ENCODE measurements around the gene EGFLAM.

EGFLAM gene

DNA sequence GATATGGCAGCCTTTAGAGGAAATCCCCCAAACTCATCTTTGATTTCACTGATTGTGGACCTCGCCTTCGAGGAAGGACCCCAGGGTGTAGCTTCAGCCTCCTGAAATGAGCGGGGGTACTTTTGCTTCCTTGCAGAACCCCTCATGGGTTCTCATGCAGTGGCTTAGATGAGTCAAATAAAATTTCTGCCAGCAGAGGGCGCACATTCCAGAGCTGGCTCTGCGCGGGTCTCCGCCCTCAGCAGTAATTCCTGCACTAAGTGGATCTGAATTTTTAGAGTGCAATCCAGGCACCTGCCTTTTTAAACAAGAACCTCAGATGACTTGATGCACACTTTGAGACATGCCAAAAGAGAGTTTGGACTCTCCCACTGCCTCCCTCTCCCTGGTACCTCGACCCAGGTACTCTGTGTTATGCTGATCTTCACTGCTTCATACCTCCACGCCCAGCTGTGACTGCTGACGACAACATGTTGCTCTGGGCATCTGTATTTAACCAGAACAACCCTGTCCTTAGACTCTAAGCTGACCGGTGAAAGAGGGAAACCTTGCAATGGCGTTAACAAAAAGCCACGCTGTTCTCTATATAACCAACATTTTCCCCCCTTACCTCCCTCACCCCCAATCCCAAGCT lies 7.3 kb downstream of the EGFLAM start:
- DNase-seq (ENCODE audit: low read depth in 2 of 3, low spot score in 2 of 3), result peak in 2 of 3 experiments; percentile 10 to 49

DNA sequence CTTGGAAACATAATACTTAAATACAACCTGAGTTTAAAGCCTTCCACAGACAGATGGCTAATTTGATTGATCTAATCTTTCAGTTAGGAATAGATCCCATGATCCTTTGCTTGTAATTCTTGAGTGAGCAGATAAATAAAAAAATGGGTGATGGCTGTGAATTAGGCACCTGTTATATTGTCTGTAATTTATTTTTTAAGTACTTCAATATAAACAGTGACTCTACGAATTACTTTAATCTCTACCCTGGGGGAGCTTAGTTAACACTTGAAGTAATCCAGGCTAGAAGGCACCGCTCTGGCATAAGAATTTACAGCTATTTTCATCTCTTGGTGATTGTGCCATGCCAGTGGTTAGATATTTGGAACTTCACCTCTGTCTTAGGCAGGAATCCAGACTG lies 9.0 kb downstream of the EGFLAM start:
- no peak for DNase-seq (ENCODE audit: low read depth in 2 of 3, low spot score in 2 of 3)

DNA sequence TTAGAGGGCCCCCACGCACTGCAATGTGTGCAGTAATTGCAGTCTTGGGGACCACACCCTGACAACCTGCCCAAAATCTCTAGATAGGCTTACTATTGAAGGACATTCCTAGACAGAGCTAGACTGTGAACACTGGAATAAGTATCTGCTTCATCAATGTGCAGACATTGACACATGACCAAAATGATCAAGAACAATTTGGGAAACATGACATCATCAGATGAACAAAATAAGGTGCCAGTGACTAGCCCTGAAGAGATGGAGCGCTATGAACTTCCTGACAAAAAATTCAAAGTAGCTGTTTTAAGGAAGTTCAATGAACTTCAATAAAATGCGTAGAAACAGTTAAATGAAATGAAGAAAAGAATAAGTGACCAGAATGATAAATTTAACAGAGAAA lies 15.3 kb downstream of the EGFLAM start:
- no peak for DNase-seq (ENCODE audit: low read depth in 2 of 3, low spot score in 2 of 3)

DNA sequence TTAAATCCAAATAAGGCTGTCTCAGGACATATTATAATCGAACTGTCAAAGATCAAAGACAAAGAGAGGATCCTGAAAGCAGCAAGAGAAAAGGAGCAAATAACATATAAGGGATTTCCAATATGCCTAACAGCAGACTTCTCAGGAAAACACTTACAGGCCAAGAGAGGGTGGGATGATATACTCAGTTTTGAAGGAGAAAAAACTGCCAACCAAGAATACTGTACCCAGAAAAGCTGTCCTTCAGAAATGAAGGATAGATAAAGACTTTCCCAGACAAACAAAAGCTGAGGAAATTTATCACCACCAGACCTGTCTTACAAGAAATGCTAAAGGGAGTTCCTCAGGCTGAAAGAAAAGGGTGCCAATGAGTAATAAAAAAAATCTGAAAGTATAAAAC lies 16.0 kb downstream of the EGFLAM start:
- no peak for DNase-seq (ENCODE audit: low read depth in 2 of 3, low spot score in 2 of 3)

DNA sequence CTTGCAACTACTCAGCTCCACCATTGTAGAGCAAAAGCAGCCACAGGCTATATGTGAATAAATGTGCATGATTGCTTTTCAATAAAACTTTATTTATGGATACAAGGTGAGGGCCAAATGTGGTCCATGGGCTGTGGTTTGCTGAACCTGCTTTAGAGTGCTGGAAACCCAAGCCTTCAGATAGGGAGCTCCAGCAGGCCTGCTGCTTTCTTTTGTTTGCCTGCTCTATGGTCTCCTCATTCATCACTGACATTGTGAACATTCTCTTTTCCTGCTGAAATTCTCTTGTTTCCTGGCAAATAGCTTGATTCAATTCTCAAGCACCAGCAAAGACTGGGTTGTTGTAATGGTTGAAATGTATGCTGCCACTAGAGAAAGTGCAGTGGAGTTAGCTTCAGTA lies 26.0 kb downstream of the EGFLAM start:
- DNase-seq (ENCODE audit: low read depth in 2 of 3, low spot score in 2 of 3), result no peak

DNA sequence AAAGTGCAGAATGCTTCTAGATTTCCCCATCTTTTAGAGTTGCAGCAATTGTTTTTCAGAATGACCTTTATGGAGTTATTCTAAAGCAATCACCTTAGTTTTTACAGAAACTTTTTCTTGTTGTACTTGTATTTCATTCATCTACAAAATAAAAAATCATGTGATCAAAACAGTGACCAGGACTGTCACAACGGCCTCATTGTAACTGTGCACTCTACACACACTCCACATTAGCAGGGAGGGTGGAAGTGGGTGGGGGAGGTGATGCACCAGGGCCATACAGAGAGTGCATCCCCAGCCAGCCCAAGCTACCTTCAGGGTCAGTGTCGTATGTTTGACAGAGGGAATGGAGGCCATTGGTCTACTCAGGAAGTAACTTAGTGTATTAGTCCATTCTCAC lies 26.9 kb downstream of the EGFLAM start:
- no peak for DNase-seq (ENCODE audit: low read depth in 2 of 3, low spot score in 2 of 3)

DNA sequence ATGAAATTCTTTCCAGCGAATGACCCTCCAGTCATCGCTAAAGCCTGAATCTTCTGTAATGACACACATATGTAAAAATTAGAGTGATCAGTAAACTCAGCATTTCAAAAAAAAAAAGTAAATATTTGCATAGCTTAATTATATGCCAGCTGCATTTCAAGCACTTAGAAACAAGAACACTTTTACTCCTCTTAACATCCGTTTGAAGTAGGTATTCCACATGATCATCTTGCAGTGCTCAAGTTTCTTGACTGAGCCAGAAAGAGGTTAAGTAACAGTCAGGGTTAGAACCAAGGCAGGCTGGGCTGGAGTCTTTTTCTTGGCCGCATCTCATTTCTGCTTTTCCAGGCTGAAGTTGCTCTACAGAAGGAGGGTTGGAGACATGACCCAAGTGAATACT lies 27.6 kb downstream of the EGFLAM start:
- DNase-seq (ENCODE audit: low read depth in 2 of 3, low spot score in 2 of 3), result no peak

DNA sequence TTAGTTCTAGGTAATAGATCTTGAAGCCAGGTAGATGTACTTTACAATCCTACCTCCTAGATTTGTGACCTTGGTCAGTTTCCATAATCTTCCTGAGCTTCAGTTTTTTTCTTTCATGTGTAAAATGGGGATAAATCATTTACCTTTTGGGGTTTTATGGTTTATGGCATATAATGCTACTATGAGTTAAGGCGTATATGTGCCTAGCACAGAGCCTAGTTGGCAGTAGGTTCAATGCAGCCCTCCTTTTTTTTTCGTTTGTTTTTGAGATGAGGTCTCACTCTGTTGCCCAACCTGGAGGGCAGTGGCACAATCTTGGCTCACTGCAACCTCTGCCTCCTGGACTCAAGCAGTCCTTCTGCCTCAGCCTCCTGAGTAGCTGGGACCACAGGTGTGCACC lies 28.8 kb downstream of the EGFLAM start:
- DNase-seq (ENCODE audit: low read depth in 2 of 3, low spot score in 2 of 3), result no peak

DNA sequence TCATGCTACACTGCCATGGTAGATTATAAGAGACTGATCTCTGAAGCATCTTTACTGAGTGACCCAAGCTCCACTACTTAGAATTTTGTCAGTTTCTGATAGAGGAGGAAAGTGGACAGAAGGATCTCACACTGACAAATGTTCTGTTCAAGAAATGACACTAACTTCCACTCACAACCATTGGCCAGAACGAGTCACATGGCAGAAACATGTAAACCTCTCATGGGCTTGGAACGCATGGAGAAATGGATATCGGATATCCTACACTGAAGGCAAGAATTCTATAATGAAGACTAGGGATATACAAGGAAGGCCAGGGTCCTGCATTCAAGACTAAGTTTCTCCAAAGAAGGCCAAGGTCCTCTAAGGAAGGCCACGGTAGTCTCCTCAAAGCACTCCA lies 31.1 kb downstream of the EGFLAM start:
- DNase-seq (ENCODE audit: low read depth in 2 of 3, low spot score in 2 of 3), result no peak

DNA sequence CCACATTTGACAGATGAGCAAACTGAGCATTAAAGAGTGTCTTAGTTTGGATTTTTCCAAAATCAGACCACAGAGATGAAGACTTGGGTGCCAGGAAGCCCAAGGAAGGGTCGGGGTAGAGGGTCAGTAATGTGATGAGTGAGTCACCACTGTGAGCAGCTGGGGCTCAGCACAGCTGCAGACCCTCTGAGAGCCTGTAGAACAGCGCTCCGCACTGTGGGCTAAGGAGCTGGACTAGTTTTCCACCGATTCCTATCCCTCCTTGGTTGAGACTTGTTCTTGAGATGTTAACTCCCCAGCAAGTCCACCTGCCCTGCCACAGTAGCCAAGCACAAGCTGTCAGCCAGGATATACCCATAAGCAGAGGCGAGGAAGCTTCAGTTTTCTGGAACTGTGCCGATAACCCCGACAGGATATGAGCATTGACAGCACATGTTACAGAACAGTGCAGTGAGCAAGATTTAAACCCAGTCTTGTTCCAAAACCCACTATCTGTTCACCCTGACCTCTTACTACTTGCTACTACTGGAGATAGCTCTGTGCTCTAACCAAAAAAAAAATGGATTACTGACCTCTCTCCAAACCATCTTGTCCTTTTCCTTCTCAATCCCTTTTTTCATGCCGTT lies 31.8 kb downstream of the EGFLAM start:
- DNase-seq (ENCODE audit: low read depth in 2 of 3, low spot score in 2 of 3), result no peak

DNA sequence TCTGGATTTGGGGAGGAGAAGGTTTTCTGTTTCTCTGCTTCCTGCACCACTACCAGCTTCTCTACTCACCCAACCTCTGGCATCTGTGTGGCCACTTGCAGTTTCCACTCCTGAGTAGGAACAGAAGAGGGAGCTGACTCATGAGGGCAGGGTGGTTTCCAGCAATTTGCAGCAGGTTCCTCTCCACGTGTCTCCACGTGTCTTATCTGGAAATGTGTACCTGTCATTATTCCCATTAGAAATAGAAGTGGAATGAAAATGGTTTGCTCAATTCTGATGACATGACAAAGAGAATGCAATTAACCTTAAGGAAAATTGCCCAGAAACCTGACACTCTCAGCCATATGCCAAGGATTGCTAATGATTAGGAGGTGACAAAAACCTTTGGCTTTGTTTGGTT lies 33.0 kb downstream of the EGFLAM start:
- no peak for DNase-seq (ENCODE audit: low read depth in 2 of 3, low spot score in 2 of 3)

DNA sequence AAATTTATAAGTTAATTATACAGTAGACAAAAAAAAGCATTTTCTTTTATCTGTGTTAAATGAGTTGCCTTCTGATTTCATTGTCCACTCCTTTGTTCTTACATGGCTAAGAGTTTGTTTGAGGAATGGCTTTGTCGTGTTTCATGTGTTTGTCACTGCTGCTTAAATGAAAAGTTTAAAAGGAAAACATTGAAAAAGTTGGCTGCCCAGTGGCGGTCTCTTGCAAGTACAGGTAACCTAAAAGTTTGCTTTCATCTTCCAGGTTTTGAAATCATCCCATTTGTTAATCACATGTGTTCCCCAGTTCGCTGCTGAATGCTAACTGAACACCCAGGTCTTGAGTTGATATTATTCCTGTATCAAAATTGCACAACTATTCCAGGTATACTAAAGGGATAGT lies 33.9 kb downstream of the EGFLAM start:
- DNase-seq (ENCODE audit: low read depth in 2 of 3, low spot score in 2 of 3), result no peak

DNA sequence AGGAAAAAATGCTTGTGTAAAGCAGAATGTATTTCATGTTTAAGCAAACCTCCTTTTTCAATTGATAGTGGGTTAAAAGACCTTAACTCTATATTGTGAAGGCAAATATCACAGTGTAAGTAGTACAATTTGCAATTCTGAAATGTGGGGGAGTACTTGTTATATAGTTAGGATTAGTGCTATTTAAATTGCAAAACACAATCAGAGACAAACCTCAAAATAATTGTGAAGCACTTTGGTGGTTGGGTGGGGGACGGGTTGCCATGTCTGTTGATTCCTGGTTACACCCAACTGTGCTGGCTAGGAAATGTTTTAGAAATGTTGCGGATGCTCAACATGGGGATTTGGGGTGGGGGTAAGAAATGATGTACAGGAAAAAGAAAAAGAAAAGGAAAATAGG lies 37.4 kb downstream of the EGFLAM start:
- DNase-seq (ENCODE audit: low read depth in 2 of 3, low spot score in 2 of 3), result no peak

DNA sequence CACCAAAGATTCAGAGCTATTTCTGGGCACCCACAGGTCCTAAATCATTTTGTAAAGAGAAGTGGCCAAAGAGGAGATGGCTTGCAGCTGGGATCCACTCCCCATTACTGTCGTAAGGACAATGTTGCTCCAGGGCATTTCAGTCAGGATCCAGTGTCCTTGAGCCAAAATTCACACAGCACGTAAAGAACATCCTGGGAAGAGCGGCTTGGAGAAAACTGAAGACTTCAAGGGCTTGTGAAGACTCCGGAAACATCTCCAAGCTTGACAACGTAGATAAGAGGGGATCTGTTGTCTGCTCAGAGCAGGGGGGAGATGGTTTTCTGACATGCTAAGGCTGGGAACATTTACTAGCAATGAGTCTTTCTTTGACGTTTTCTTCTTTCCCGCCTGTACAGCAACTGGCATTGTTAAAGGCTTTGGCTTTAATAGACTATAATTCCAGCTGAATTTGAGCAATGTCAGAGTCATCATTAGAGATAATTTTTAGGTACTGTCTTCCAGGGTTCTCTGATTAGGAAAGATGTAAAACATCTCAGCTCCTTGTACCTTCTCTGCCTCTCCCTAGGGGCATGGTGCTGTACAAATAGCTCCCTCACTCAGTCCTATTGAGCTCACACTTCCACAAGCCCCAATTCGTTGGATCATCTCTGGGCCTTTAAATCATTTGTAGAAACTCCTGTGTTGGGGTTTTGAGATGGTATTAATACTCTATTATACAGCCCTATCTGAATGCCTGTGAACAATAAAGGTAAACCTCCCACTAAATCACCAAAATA lies 39.7 kb downstream of the EGFLAM start:
- DNase-seq (ENCODE audit: low read depth in 2 of 3, low spot score in 2 of 3), result no peak

DNA sequence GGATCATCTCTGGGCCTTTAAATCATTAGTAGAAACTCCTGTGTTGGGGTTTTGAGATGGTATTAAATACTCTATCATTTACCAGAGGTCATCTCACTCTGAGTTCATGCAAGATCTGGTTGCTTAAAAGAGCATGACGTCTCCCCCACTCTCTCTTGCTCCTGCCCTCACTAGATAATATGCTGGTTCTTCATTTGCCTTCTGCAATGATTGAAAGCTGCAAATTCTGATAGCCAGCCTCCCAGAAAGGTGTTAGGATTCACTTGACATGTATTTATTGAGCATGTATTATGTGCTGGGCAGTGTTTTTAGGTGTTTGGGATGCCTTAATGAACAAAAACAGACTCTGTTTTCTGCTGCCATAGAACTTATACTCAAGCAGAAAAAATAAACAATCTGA lies 41.2 kb downstream of the EGFLAM start:
- DNase-seq (ENCODE audit: low read depth in 2 of 3, low spot score in 2 of 3), result no peak

DNA sequence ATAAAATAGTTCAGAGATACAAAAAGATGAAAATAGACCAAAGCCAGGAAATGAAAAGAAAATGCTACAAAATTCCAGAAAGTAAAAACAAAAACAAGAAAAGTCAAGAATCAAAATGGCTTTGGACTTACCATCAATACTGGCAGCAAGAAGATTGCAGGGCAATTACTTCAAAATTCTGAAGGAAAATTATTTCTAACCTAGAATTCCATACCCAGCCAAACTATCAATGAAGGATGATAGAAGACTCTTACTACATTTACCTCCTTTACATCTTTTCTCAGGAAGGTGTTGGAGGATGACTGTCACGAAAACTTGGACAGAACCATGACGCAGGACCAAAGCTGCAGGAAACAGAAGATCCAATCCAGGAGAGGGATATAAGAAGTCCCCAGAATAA lies 46.8 kb downstream of the EGFLAM start:
- DNase-seq (ENCODE audit: low read depth in 2 of 3, low spot score in 2 of 3), result no peak

DNA sequence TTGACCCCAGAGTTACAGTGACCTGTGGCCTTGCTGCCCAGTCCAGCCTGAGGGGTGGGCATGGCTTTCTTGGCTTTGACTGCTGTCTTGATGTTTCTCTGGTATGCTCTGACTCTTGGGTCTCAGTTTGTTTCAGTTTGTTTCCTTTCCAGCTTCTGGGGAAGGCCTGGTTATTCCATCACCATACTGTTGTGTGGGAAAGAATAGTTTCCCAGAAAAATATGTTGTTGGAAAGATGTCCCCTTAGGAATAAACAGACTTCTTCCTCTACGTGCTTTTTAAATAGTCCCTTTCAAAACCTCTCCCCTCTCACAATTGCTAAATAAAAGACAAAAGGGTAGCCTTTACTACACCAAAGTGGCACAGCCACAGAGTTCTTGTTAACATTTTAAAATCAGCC lies 49.5 kb downstream of the EGFLAM start:
- no peak for DNase-seq (ENCODE audit: low read depth in 2 of 3, low spot score in 2 of 3)

DNA sequence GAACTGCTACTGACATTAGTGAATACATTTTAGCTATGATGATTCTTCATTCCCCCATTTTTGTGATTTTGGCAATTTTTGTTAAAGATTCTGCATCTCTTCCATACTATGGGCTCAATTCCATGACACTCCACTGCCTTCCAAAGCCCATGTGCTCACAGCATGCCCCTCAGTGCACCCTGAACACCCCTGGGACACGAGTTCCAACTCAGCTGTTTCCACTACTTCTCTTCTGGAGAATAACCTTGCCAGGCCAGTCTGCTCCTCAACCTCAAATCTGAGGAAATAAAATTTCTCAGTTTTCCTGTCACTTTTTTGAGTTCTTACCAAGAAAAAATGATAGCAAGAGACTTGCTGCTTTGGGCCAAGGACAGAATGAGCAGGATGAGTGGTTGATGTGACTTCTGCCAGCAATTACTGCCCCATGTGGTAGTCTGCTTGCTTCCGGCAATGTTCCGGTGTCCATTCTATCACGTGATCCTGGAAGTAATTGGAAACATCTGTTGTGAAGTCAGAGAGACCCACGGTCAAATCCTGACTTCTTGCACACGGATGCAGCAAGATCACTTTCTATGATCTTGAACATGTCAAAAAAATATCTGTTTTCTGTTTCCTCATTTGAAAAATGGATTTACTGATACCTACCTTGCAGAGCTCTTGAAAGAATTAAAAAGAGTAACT lies 58.3 kb downstream of the EGFLAM start:
- no peak for DNase-seq (ENCODE audit: low read depth in 2 of 3, low spot score in 2 of 3)

DNA sequence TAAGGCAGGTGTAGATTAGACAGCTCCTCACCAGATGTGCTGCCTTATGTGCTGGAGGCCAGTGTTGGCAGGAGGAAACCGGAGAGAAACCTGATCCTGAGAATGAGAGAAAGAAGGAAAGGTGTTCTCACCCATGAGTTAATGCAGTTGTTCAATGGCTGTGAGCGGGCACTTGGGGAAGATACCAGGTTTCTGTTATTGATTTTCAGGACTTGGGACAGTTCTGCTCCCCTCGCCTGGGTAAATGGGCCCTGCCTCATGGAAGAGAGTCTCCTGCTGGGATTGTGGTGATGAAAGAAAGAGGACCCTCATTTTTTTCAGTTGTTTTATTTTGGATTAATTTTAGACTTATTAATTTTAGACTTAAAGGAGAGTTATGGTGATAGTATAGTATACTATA lies 59.5 kb downstream of the EGFLAM start:
- DNase-seq (ENCODE audit: low read depth in 2 of 3, low spot score in 2 of 3), result no peak

DNA sequence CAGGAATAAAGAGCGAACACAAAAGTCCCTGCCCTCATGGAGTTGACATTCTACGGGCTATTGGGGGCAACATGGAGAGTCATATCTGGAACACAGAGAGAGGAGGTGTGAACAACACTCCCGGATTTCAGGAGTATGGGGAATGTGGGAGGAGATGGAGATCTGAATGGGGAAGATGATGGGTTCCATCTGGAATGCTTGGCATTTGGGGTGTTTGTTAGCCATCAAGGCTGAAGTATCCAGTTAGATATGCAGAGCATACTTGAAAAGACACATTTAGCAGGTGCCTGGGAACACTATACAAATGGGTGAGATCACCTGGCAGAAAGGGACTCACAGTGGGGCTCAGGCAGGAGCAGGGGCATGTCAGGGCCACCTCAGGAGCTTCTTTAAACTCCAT lies 61.1 kb downstream of the EGFLAM start:
- no peak for DNase-seq (ENCODE audit: low read depth in 2 of 3, low spot score in 2 of 3)

DNA sequence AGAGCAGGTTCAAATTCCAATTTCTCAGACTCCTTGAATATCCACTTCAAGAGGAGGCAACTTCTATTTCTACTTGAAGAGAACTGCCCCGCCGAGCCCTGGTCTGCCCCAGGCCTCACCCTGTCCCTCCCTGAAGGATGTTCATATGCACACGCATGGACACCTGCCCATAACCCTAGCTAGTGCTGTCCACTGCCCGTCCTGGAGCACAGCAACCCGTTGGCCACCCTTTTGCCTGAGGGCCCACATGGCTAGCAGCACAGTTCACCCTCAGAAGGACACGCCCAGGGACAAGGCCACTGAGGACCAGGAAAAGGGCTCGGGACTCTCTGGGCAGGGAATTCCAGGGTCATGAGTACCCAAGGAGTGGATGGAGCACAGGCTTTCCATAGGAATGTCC lies 63.6 kb downstream of the EGFLAM start:
- no peak for DNase-seq (ENCODE audit: low read depth in 2 of 3, low spot score in 2 of 3)

DNA sequence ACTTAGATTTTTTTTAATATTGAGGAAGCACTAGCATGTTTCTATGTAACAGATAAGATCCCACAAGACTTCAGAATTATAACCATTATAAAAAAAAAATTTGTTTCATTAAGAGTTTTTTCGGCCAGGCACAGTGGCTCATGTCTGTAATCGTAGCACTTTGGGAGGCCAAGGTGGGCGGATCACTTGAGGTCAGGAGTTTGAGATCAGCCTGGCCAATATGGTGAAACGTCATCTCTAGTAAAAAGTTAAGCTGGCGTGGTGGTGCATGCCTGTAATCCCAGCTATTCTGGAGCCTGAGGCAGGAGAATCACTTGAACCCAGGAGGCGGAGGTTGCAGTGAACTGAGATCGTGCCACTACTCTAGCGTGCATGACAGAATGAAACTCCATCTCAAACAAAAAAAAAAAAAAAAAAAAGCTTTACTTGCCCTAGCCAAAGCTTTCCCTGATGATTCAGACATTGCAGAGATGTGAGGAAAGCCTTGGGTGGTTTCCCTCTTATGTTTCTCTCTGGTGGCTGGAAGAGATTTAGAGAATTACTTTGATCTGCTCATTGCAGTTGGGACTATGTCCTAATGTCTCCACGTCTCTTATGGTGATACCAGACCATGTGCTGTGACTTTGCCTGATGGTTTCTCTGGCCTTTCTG lies 65.4 kb downstream of the EGFLAM start:
- DNase-seq (ENCODE audit: low read depth in 2 of 3, low spot score in 2 of 3), result no peak
